DOHH2 (cell line): ENCODE data around the gene RABEP1.

Source experiments
- EZH2phosphoT487 ChIP-seq: fragments of 200-600 bp; sonication (generic); IDR thresholded peaks from 2 replicates; pipeline ENCODE4 v1.6.1; 2017; ENCODE audit warnings: borderline replicate concordance, mild to moderate bottlenecking, antibody characterized with exemption, low read length, moderate library complexity, mixed read lengths
- TF ChIP-seq, protein P1 (sequence below): fragments of 200-600 bp; sonication (generic); IDR thresholded peaks from one replicate; pipeline ENCODE4 v1.5.1; 2014; ENCODE audit warnings: antibody characterized with exemption, mild to moderate bottlenecking, low read depth, low read length; ENCODE audit not compliant: poor library complexity, severe bottlenecking

DNA sequence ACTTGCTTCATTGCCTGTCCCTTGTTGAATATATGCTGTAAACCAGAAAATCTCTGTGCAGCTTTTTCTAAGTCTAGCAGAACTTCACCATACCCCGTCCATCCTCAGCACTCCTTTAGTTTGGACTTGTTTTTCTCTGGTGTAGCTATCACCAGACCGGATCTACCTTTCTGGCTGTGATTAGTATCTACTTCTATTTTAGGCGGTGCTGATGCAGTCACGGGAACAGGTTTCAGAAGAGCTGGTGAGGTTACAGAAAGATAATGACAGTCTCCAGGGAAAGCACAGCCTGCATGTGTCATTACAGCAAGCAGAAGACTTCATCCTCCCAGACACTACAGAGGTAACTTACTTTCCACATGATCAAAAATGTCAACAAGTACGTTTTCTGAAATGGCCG, 91.0 kb downstream of the RABEP1 start:
- TF ChIP-seq EZH2phosphoT487: no peak
- TF ChIP-seq, protein P1, sequence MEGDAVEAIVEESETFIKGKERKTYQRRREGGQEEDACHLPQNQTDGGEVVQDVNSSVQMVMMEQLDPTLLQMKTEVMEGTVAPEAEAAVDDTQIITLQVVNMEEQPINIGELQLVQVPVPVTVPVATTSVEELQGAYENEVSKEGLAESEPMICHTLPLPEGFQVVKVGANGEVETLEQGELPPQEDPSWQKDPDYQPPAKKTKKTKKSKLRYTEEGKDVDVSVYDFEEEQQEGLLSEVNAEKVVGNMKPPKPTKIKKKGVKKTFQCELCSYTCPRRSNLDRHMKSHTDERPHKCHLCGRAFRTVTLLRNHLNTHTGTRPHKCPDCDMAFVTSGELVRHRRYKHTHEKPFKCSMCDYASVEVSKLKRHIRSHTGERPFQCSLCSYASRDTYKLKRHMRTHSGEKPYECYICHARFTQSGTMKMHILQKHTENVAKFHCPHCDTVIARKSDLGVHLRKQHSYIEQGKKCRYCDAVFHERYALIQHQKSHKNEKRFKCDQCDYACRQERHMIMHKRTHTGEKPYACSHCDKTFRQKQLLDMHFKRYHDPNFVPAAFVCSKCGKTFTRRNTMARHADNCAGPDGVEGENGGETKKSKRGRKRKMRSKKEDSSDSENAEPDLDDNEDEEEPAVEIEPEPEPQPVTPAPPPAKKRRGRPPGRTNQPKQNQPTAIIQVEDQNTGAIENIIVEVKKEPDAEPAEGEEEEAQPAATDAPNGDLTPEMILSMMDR: no peak
